Activated CD4-positive, alpha-beta T cell treated with anti-CD3 and anti-CD28 coated beads for 1 hour (primary cell): Measurements from ENCODE around the gene UBE2J1.

ENCODE experiments used
- DNase-seq: peaks from one replicate; pipeline ENCODE4 v3.0.0-alpha.2; 2020

The UBE2J1 gene

GRCh38 chr6:89361171-89361570, 8.6 kb upstream of the UBE2J1 start:
- no peak for DNase-seq

GRCh38 chr6:89360415-89360999, 8.0 kb upstream of the UBE2J1 start:
- DNase-seq = no peak

GRCh38 chr6:89359561-89359960, 7.0 kb upstream of the UBE2J1 start:
- DNase-seq = no peak

GRCh38 chr6:89357390-89357789, 4.9 kb upstream of the UBE2J1 start:
- DNase-seq = no peak

- DNase-seq = no peak
Observed at GRCh38 chr6:89356642-89357170, 4.2 kb upstream of the UBE2J1 start.

GRCh38 chr6:89355511-89356194, 3.1 kb upstream of the UBE2J1 start:
- no peak for DNase-seq

GRCh38 chr6:89353702-89354392, 1.3 kb upstream of the UBE2J1 start:
- no peak for DNase-seq

GRCh38 chr6:89353118-89353556, 615 bp upstream of the UBE2J1 start:
- no peak for DNase-seq

- no peak for DNase-seq
Observed at GRCh38 chr6:89351671-89352277, 748 bp downstream of the UBE2J1 start.

GRCh38 chr6:89350281-89350966, 2.1 kb downstream of the UBE2J1 start:
- DNase-seq = no peak

- DNase-seq = no peak
Observed at GRCh38 chr6:89348372-89348771, 4.2 kb downstream of the UBE2J1 start.

GRCh38 chr6:89347825-89348224, 4.7 kb downstream of the UBE2J1 start:
- no peak for DNase-seq

- no peak for DNase-seq
Observed at GRCh38 chr6:89346433-89346832, 6.1 kb downstream of the UBE2J1 start.

- DNase-seq = no peak
Observed at GRCh38 chr6:89339565-89339964, 13.0 kb downstream of the UBE2J1 start.

GRCh38 chr6:89335164-89335563, 17.4 kb downstream of the UBE2J1 start:
- DNase-seq = no peak

- no peak for DNase-seq
Observed at GRCh38 chr6:89330910-89331309, 21.6 kb downstream of the UBE2J1 start.

- DNase-seq = no peak
Observed at GRCh38 chr6:89328976-89329375, 23.5 kb downstream of the UBE2J1 start.

- no peak for DNase-seq
Observed at GRCh38 chr6:89324304-89324703, 28.2 kb downstream of the UBE2J1 start.

- DNase-seq = no peak
Observed at GRCh38 chr6:89323511-89323971, 29.0 kb downstream of the UBE2J1 start.

GRCh38 chr6:89321131-89321970, 31.2 kb downstream of the UBE2J1 start:
- no peak for DNase-seq

- DNase-seq = no peak
Observed at GRCh38 chr6:89320012-89320559, 32.4 kb downstream of the UBE2J1 start.

GRCh38 chr6:89317067-89317466, 35.5 kb downstream of the UBE2J1 start:
- DNase-seq = no peak
